Right lobe of liver (tissue), 6 donors: ENCODE data around the gene CDK17. TPM values are rescaled to one million over a fixed set of nuclear protein-coding genes. Genes with fewer than 3 reads are reported as not detected.
"Not testable (repeated sequence)": the region's sequence is repeated elsewhere in the genome, so short reads cannot be mapped to it uniquely, and the experiment has no call there.

ENCODE experiments used
- ATAC-seq, 4 donors: fragments of 200-7000 bp; cut with Tn5 transposase; one replicate each; pipeline ENCODE4 v1.9.1; 2020; ENCODE audit warnings: mild to moderate bottlenecking in 4 of 4, moderate library complexity in 4 of 4
- DNase-seq, 3 donors: peaks; one replicate each; pipeline ENCODE4 v3.0.0-alpha.2; 2020
- H3K27ac ChIP-seq, 3 donors: fragments of 200-600 bp; one replicate each; pipeline ENCODE4 v1.8.0; 2022
- H3K27me3 ChIP-seq, 2 donors: fragments of 200-600 bp; one replicate each; pipeline ENCODE4 v1.8.0; 2022
- H3K36me3 ChIP-seq, 4 donors: fragments of 200-600 bp; sonication (generic) in 1 of 4; one replicate each; pipeline versions ENCODE4 v1.5.1 to v1.8.0; 2017 to 2022; ENCODE audit warnings: control low read depth in 1 of 4
- H3K4me1 ChIP-seq, 4 donors: fragments of 200-600 bp; sonication (generic) in 1 of 4; one replicate each; pipeline versions ENCODE4 v1.5.1 to v1.8.0; 2017 to 2022; ENCODE audit warnings: control low read depth in 1 of 4
- H3K4me3 ChIP-seq, 3 donors: fragments of 200-600 bp; one replicate each; pipeline ENCODE4 v1.8.0; 2022
- H3K9me3 ChIP-seq, 4 donors: fragments of 200-600 bp; sonication (generic) in 1 of 4; one replicate each; pipeline versions ENCODE4 v1.5.1 to v1.8.0; 2017 to 2022; ENCODE audit warnings: control low read depth in 1 of 4
- CTCF ChIP-seq, 4 donors: fragments of 200-600 bp in 3 of 4; fragments of 450-650 bp in 1 of 4; IDR thresholded peaks; one replicate each; pipeline versions ENCODE4 v1.5.1 to v1.8.0; 2016 to 2022; ENCODE audit warnings: antibody characterized with exemption in 4 of 4, mild to moderate bottlenecking in 2 of 4
- POLR2A ChIP-seq: fragments of 450-650 bp; IDR thresholded peaks from one replicate; pipeline ENCODE4 v1.6.1; 2017; ENCODE audit warnings: antibody characterized with exemption, mild to moderate bottlenecking
- WGBS: methylation state at CpG from one replicate; pipeline ENCODE4 v1.1.6; 2018; ENCODE audit warnings: low coverage, low lambda C conversion rate; ENCODE audit not compliant: insufficient coverage; ENCODE audit errors: missing lambda C conversion rate; 5-methylcytosine and 5-hydroxymethylcytosine counted together
- intact Hi-C, 2 donors: fragments of 100-400 bp; cut with DNase I; formaldehyde crosslinking; loops; one replicate each; pipeline versions ENCODE4 v1.11.2 to v1.14.1; 2022
- total RNA-seq, 6 experiments: library from RNA; depleted of rRNA in 2 of 6; stranded (reverse); fragments of >200 nt in 2 of 6; fragmentation: NEBNext Ultra II Directional in 3 of 6; extraction: Animal tissue kit (Norgen Biotek cat#: 25700) in 3 of 6; gene quantifications; one replicate each; pipeline versions ENCODE4 v1.1.0 to v1.2.4, GENCODE V29; 2016 to 2023
- donor health status: DM: no; HTN: yes; CAD: no.
- donor health status: DM: no; HTN: no; CAD: no.
- donor health status: DM: no; HTN: no; CAD: no.
- donor health status: DM: no; HTN: yes; CAD: no.
- donor health status: DM: no; HTN: yes; CAD: no.

CDK17 gene
- total RNA-seq, 6 experiments from 2014 or later: 8.9 to 16.1 (median 13.7) TPM

GRCh38 chr12:96352161-96352835, 47.9 kb downstream of the CDK17 start:
- H3K27ac ChIP-seq: no peak overlapping the region
- peak in 3 of 4 donors; percentile 12 to 41 (median 30) for ATAC-seq
- no peak for DNase-seq
- no peaks in the 10 kb centered on the region for H3K27me3 ChIP-seq
- intact Hi-C loops: no loop called here
- no peak for TF ChIP-seq POLR2A
- no peak for TF ChIP-seq CTCF (IDR thresholded peaks at IDR 0.05)
- H3K4me1 ChIP-seq: no peaks in the 10 kb centered on the region
- H3K4me3 ChIP-seq: no peak overlapping the region
- H3K9me3 ChIP-seq: no peaks in the 10 kb centered on the region
- no peaks in the 10 kb centered on the region for H3K36me3 ChIP-seq
- 57% methylated on average over 2 of the region's 3 CpGs for WGBS

GRCh38 chr12:96350982-96351381, 49.3 kb downstream of the CDK17 start:
- H3K27ac ChIP-seq: no peak overlapping the region
- intact Hi-C loops: no loop called here
- H3K27me3 ChIP-seq: no peaks in the 10 kb centered on the region
- no peaks in the 10 kb centered on the region for H3K4me1 ChIP-seq
- H3K36me3 ChIP-seq: no peaks in the 10 kb centered on the region
- no peak overlapping the region for H3K4me3 ChIP-seq
- TF ChIP-seq CTCF (IDR thresholded peaks at IDR 0.05) (no peak), POLR2A (no peak)
- DNase-seq (no peak), ATAC-seq (peak; percentile 15 to 46 (median 27))
- no peaks in the 10 kb centered on the region for H3K9me3 ChIP-seq
- WGBS: 100% methylated on average over 1 of the region's 1 CpG

- DNase-seq: no peak
- Histone ChIP-seq H3K36me3 (no peaks in the 10 kb centered on the region), H3K27ac (peak overlapping the region; percentile 26 to 67 (median 44)), H3K4me1 (no peaks in the 10 kb centered on the region), H3K4me3 (peak overlapping the region; percentile 16 to 45 (median 41)), H3K27me3 (no peaks in the 10 kb centered on the region), H3K9me3 (peaks cover 0 to 9% (median 2%) of the 10 kb centered on the region in 4 donors)
- TF ChIP-seq POLR2A: no peak
- TF ChIP-seq CTCF (IDR thresholded peaks at IDR 0.05): no peak
- 1% methylated on average over 5 of the region's 5 CpGs for WGBS
- intact Hi-C loops: no loop called here
- peak; percentile 55 to 73 (median 67) for ATAC-seq
These were observed 53.0 kb downstream of the CDK17 start for GRCh38 chr12:96347130-96347699.

- 0% methylated on average over 4 of the region's 4 CpGs for WGBS
- H3K4me1 ChIP-seq, DNase-seq, H3K36me3 ChIP-seq, H3K27me3 ChIP-seq, H3K9me3 ChIP-seq, intact Hi-C loops: not testable (repeated sequence)
- Histone ChIP-seq H3K27ac (peak overlapping the region; percentile 26 to 67 (median 44)), H3K4me3 (peak overlapping the region; percentile 16 to 45 (median 41))
- ATAC-seq: peak; percentile 81 to 89 (median 84)
These were observed 53.5 kb downstream of the CDK17 start for GRCh38 chr12:96346716-96347115.

GRCh38 chr12:96344124-96344695, 56.0 kb downstream of the CDK17 start:
- H3K27me3 ChIP-seq: no peaks in the 10 kb centered on the region
- no peak for TF ChIP-seq POLR2A
- no peak for TF ChIP-seq CTCF (IDR thresholded peaks at IDR 0.05)
- no peak overlapping the region for H3K4me3 ChIP-seq
- no peak overlapping the region for H3K27ac ChIP-seq
- no peaks in the 10 kb centered on the region for H3K36me3 ChIP-seq
- H3K4me1 ChIP-seq: peaks cover 0 to 9% (median 2%) of the 10 kb centered on the region in 4 donors
- WGBS: 76% methylated on average over 2 of the region's 3 CpGs
- DNase-seq: no peak
- peaks cover 0 to 9% (median 2%) of the 10 kb centered on the region in 4 donors for H3K9me3 ChIP-seq
- ATAC-seq: no peak
- intact Hi-C loops: no loop called here
